NCI-H2227 treated with DMSO at 0.1 percent for 48 hours (cell line): ENCODE results near the gene ZCCHC2.

Source experiments
- DNase-seq: peaks from one replicate; lab custom pipeline; 2025; lab: John Stamatoyannopoulos, UW

ZCCHC2 gene

DNA sequence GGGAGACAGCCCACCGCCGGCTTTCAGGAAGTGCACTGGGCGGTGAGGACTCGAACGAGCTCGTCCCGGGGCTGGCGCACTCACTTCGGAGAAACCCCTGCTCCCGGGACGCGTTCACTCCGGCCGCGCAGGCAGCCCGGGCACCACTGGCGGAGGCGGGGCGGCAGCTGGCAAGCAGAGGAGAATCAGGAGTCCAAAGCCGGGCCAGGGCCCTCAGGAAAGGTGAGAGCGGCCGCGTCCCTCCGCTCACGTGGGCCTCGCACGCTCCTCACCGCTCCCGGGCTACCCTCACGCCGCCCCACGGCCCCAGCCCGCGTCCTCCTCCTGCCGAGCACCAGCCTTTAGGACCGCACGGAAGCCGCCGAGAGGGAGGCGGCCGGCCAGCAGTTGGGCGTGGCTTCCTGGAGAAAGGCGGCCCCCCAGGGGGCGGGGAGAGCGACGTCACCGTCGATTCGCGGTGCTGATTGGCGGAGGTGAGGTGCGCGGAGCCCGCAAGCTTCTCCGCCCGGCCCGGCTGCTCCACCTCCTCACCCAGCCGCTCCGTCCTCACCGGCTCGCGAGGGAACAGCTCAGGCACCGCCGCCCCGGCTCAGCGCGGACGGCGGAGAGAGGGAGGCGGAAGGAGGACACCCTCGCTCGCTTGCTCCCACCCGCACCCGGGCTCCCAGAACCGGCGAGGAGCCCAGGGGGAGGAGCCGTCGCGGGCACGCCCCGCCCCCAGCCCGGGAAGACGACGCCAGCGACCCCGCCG is at the start of gene ZCCHC2:
Gene ZCCHC2, plus strand, starts transcription at position 522 of the 751 bp plus-strand sequence. CDS start 400 bp downstream, outside the sequence.
- peak; percentile 95 for DNase-seq

GRCh38 chr18:62479574-62479973 is 43.3 kb upstream of the ZCCHC2 start:
- DNase-seq = no peak

DNA sequence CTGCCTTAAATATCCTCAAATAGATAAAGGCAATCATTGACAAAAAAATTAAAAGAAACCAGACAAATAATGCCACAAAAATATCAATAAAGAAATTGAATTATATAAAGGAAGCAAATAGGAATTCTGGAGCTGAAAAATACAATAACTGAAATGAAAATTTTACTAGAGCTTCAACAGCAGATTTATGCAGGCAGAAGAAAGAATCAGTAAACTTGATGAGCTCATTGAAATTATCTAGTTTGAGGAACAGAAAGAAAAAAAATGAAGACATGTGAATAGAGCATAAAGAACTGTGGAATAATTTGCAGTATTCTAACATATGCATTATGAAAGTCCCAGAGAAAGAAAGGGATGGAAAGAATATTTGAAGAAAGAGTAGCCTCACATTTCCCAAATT is 41.9 kb upstream of the ZCCHC2 start:
- DNase-seq = no peak

DNA sequence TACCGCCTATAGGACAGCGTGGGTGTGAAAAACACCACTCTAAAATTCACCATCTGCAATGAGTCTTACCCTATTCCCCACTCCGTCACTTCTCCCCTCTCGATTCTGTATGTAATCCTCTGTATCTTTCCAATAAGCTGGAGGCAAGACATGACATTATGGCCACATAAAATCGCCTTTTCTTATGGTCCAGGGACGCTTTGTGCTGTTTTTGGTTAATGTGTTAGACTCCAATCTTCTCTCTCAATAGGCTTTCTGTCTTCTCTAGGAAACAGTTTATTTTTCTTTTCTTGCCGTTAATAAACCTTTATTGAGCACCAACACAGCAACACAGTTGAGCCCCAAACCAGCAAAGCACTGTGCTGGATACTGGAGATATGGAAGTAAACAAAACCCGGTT is 37.9 kb upstream of the ZCCHC2 start:
- DNase-seq = no peak

GRCh38 chr18:62485684-62486083 is 37.1 kb upstream of the ZCCHC2 start:
- no peak for DNase-seq

DNA sequence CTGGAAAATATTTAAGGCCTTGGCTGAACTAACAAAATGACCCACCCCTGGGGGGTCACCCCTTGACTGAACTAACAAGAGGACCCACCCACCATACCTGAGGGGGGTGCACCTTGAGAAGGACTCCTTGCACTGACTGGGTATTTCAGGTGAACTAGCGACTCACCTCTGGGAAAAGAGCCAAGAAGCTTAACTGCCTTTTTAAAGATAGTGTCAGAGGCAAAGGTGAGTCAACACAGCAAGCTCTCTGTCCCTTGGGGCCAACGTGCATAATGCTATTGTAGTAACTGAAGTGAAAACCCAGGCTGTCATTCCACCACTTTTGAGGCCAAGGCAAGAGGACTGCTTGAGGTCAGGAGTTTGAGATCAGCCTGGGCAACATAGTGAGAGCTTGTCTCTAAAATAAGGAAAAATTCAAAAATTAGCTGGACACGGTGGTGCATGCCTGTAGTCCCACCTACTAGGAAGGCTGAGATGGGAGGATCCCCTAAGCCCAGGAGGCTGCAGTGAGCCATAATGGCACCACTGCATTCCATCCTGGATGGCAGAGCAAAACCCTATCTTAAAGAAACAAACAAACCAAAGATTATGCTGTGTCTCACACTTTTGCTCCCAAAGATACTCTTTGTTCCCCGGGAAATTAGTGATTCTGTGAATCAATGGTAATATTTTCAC is 36.4 kb upstream of the ZCCHC2 start:
- DNase-seq = no peak

- DNase-seq = no peak
Measured at GRCh38 chr18:62487161-62487560, 35.7 kb upstream of the ZCCHC2 start.

- no peak for DNase-seq
Measured at GRCh38 chr18:62490967-62491695, 31.7 kb upstream of the ZCCHC2 start.

DNA sequence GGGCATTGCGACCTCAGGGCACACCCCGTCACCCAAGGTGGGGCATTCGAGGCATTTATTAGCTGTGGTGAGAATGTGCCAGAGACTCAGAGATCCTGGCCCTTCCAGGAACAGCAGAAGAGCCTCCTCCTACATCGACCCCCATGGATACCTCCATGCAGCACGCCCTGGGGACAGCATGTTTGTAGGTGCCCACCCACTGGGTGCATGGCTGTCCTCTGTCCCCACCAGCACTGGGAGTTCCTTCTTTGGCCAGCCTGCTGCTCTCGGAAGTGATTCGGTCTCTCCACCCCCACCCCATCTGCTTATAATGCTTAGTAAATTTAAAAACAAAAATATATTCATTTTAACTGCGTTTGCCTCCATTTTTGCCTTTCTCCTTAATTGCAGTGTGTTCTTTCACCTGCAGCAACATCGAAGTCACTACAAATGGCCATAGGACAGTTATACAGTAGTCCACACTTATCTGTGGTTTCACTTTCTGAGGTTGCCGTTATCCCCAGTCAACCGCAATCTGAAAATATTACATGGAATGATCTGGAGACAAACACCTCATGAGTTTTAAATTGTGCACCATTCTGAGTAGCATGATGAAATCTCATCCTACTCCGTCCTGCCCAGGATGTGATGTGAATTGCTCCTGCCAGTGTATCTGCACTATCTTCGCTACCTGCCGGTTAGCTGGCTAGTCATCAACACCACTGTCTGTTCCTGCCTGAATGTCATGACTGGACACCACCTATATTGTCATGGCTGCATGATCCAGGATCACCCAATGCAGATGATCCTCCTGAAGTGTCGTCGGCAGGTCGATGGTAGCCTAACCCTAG is 29.6 kb upstream of the ZCCHC2 start:
- DNase-seq = no peak

DNA sequence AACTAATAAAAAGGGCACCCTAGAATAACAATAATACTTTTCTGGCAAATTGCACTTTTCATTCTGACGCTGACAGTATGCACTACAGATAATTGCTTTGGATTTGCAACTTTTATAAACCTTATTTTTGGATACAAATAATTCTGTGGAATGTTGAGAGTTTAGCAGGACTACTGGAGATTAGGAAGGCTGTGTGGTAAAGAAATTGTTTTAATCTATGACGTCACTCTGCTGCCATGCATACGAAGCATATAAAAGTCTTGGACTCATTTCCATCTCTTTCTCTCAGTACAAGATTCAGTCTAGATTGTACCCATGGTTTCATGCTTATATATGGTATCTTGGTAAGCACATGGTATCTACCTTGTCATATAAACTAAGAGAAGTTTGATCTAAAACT is 28.1 kb upstream of the ZCCHC2 start:
- DNase-seq = no peak

DNA sequence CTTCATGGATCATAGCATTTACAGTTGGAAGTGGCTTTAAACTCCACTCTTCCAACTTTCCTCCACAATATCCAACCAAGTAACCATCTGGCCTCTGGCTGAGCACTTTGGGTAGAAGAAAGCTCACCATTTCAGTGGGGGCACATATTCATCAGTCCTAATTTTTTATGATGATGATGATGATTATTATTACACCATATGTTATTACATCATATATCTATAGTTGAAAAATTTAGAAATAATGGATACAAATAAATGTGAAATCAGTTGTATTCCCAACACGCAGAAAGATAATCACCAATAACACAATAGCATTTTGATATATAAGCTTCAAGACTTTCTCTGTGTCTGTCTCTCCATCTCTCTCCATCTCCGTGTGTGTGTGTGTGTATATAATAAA is 26.6 kb upstream of the ZCCHC2 start:
- DNase-seq = no peak

GRCh38 chr18:62497190-62497772 is 25.5 kb upstream of the ZCCHC2 start:
- no peak for DNase-seq

- DNase-seq = no peak
Measured at GRCh38 chr18:62498616-62499262, 24.1 kb upstream of the ZCCHC2 start.

GRCh38 chr18:62499263-62499650 is 23.6 kb upstream of the ZCCHC2 start:
- DNase-seq = no peak

DNA sequence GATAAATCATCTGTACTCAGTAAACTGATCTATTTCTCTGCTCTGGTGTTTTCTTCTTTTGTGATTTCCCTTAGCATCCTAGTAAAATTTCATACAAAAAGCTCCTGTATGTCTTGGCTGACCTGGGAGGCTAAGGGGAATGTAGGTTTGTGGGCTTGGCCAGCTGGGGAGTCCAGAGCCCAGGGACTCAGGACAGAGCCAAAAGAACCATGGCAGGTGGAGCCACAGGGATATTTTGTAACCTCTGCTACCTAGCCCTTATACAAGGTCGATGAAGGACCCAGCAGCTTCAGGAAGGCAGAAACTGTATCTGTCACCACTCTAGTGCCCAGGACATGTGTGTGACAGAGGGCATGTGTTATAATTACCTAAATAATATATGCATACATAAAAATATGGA is 22.7 kb upstream of the ZCCHC2 start:
- DNase-seq = no peak

DNA sequence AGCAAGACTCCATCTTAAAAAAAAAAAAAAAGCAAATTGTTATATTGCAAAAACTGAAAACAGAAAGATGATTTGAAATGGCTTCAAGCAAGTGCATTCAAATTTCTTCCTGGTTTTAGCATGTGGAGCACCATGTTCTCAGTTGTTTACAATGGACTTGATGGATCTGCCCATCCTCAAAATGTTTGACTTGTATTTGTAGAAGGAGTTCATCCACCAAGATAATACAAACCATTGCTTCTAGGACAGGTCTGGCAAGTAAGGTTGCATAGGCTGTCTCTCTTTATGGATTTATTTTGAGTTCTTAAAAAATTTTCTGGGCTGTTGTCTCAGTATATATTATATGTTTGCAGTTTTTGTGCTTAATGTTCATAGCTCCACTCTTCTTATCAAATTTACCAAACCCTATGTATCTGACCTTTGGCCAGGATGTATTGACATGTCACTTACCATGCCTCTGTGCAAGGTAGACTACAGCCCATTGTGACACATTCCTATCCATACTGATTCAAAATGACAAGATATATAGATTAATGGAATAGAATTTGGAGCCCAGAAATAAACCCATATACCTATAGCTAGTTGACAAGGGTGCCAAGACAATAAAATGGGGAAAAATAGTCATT is 21.7 kb upstream of the ZCCHC2 start:
- no peak for DNase-seq

GRCh38 chr18:62505669-62506494 is 16.9 kb upstream of the ZCCHC2 start:
- DNase-seq = no peak

- DNase-seq = no peak
Measured at GRCh38 chr18:62506495-62507143, 16.2 kb upstream of the ZCCHC2 start.

GRCh38 chr18:62509779-62510178 is 13.0 kb upstream of the ZCCHC2 start:
- no peak for DNase-seq
